ENCODE measurements around the gene KRTAP12-1. TPM values are rescaled to one million over a fixed set of nuclear protein-coding genes. Genes with fewer than 3 reads are reported as not detected.

The KRTAP12-1 gene
- total and polyA plus RNA-seq, 2 donors (not counting 1 experiment from before 2014, with no cell fraction given): not detected

DNA sequence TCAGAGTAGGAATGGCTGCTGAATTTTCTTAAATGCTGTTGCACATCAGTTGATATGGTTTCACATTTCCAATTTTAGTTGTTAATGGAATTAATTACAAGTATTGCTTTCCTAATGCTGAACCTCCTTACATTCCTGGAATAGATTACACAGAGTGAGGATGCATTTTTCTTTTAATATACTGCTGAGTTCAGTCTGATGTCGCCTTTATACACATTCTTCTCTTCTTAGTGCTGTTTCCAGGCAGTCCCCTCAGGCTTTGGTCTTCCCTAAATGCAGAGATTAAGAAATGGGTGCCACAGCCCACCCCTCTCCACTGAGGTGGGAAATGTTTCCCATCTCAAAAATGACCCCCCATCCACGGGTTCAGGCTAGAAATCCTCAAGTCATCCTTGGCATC is 36.1 kb upstream of the KRTAP12-1 start:
- peaks cover 7% of the 10 kb centered on the region for H3K4me1 Mint-ChIP-seq
- Histone ChIP-seq H3K36me3 (replicated peaks in 1 of 2; ENCODE audit: control extremely low read depth in 1 of 2, control insufficient read depth in 1 of 2, extremely low read depth in 1 of 2, insufficient read depth in 2 of 2, low read length in 1 of 2) (no peaks in the 10 kb centered on the region), H3K4me3 (ENCODE audit: control extremely low read depth in 1 of 5, extremely low read depth in 1 of 5, insufficient read depth in 1 of 5, low read depth in 2 of 5, low read length in 4 of 5) (no peak overlapping the region), H3K79me2 (ENCODE audit: control insufficient read depth, insufficient read depth, low read length) (no peaks in the 10 kb centered on the region), H3K4me2 (replicated peaks; ENCODE audit: low read depth, low read length, poor library complexity, severe bottlenecking) (no peak overlapping the region), H4K20me1 (ENCODE audit: control insufficient read depth, insufficient read depth, low read length, poor library complexity, severe bottlenecking) (no peaks in the 10 kb centered on the region), H2AFZ (ENCODE audit: insufficient read depth, low read depth, low read length, poor library complexity, severe bottlenecking) (no peak overlapping the region), H3K9ac (ENCODE audit: low read length) (no peak overlapping the region), H3K9me3 (ENCODE audit: control extremely low read depth in 1 of 3, control insufficient read depth in 2 of 3, insufficient read depth in 1 of 3, low read length in 2 of 3) (peaks cover 0 to 3% (median 0%) of the 10 kb centered on the region in 3 donors), H3K27me3 (replicated peaks in 1 of 4; ENCODE audit: control extremely low read depth in 1 of 4, control insufficient read depth in 3 of 4, insufficient read depth in 4 of 4, low read length in 3 of 4) (peaks cover 0 to 30% (median 21%) of the 10 kb centered on the region in 4 experiments), H3K4me1 (ENCODE audit: control insufficient read depth in 2 of 2, insufficient read depth in 2 of 2, low read length in 2 of 2) (peaks cover 0 to 2% of the 10 kb centered on the region in 2 donors), H3K27ac (ENCODE audit: low read length in 2 of 2) (no peak overlapping the region)
- 50% methylated on average over 1 of the region's 2 CpGs for WGBS (ENCODE audit: insufficient coverage)
- TF ChIP-seq EZH2 (IDR thresholded peaks at IDR 0.05; ENCODE audit: borderline replicate concordance, insufficient read depth, low read depth, low read length, poor library complexity, severe bottlenecking): no peak
- TF ChIP-seq, protein P1, sequence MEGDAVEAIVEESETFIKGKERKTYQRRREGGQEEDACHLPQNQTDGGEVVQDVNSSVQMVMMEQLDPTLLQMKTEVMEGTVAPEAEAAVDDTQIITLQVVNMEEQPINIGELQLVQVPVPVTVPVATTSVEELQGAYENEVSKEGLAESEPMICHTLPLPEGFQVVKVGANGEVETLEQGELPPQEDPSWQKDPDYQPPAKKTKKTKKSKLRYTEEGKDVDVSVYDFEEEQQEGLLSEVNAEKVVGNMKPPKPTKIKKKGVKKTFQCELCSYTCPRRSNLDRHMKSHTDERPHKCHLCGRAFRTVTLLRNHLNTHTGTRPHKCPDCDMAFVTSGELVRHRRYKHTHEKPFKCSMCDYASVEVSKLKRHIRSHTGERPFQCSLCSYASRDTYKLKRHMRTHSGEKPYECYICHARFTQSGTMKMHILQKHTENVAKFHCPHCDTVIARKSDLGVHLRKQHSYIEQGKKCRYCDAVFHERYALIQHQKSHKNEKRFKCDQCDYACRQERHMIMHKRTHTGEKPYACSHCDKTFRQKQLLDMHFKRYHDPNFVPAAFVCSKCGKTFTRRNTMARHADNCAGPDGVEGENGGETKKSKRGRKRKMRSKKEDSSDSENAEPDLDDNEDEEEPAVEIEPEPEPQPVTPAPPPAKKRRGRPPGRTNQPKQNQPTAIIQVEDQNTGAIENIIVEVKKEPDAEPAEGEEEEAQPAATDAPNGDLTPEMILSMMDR (IDR thresholded peaks at IDR 0.05): no peak
- POLR2A ChIA-PET: no interaction called here
- ATAC-seq (ENCODE audit: low read depth) (no peak), DNase-seq (no peak)
- intact Hi-C loops (cut with micrococcal nuclease): no loop called here
- no peak overlapping the region for H3K27ac Mint-ChIP-seq
- no peak overlapping the region for H3K4me3 Mint-ChIP-seq
- H3K27me3 Mint-ChIP-seq: peaks cover 84% of the 10 kb centered on the region
- CTCF ChIA-PET: no interaction called here
- peaks cover 3% of the 10 kb centered on the region for H3K9me3 Mint-ChIP-seq (ENCODE audit: insufficient read depth)

DNA sequence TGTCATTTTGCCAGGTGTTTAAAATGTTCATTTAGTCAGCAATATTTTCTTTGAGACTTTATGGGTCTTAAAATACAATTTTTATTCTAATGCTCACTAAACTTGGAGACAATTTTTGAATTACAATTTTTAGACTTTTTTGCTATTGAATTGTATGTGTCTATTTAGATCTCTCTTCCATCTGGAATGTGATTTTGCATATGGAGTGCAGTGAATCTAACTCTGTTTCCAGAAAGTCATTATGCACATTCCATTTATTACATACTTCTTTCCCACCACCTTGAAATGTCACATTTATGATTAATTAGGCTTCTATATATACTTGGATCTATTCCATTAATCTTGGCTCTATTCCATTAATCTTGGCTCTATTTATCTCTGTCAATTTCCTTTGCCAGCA is 35.0 kb upstream of the KRTAP12-1 start:
- peaks cover 4% of the 10 kb centered on the region for H3K4me1 Mint-ChIP-seq

More for the DNA sequence above, 35.0 kb upstream of the KRTAP12-1 start:
- POLR2A ChIA-PET: no interaction called here
- Histone ChIP-seq H3K9me3 (ENCODE audit: control extremely low read depth in 1 of 3, control insufficient read depth in 2 of 3, insufficient read depth in 1 of 3, low read length in 2 of 3) (no peaks in the 10 kb centered on the region), H3K9ac (ENCODE audit: low read length) (no peak overlapping the region), H3K36me3 (replicated peaks in 1 of 2; ENCODE audit: control extremely low read depth in 1 of 2, control insufficient read depth in 1 of 2, extremely low read depth in 1 of 2, insufficient read depth in 2 of 2, low read length in 1 of 2) (no peaks in the 10 kb centered on the region), H2AFZ (ENCODE audit: insufficient read depth, low read depth, low read length, poor library complexity, severe bottlenecking) (no peak overlapping the region), H3K4me2 (replicated peaks; ENCODE audit: low read depth, low read length, poor library complexity, severe bottlenecking) (no peak overlapping the region), H3K79me2 (ENCODE audit: control insufficient read depth, insufficient read depth, low read length) (no peaks in the 10 kb centered on the region), H3K27ac (ENCODE audit: low read length in 2 of 2) (no peak overlapping the region), H3K4me1 (ENCODE audit: control insufficient read depth in 2 of 2, insufficient read depth in 2 of 2, low read length in 2 of 2) (no peaks in the 10 kb centered on the region), H3K27me3 (replicated peaks in 1 of 4; ENCODE audit: control extremely low read depth in 1 of 4, control insufficient read depth in 3 of 4, insufficient read depth in 4 of 4, low read length in 3 of 4) (peaks cover 0 to 33% (median 27%) of the 10 kb centered on the region in 4 experiments), H4K20me1 (ENCODE audit: control insufficient read depth, insufficient read depth, low read length, poor library complexity, severe bottlenecking) (no peaks in the 10 kb centered on the region), H3K4me3 (ENCODE audit: control extremely low read depth in 1 of 5, extremely low read depth in 1 of 5, insufficient read depth in 1 of 5, low read depth in 2 of 5, low read length in 4 of 5) (no peak overlapping the region)
- peaks cover 3% of the 10 kb centered on the region for H3K9me3 Mint-ChIP-seq (ENCODE audit: insufficient read depth)
- CTCF ChIA-PET: no interaction called here
- TF ChIP-seq EZH2 (IDR thresholded peaks at IDR 0.05; ENCODE audit: borderline replicate concordance, insufficient read depth, low read depth, low read length, poor library complexity, severe bottlenecking): no peak
- TF ChIP-seq, protein P1 (IDR thresholded peaks at IDR 0.05): no peak
- peaks cover 78% of the 10 kb centered on the region for H3K27me3 Mint-ChIP-seq
- H3K4me3 Mint-ChIP-seq: no peak overlapping the region
- no peak overlapping the region for H3K27ac Mint-ChIP-seq
- DNase-seq (no peak), ATAC-seq (ENCODE audit: low read depth) (no peak)
- intact Hi-C loops (cut with micrococcal nuclease): no loop called here
